PC-9 (cell line): Measurements from ENCODE around the gene CCDC66. TPM values are rescaled to one million over a fixed set of nuclear protein-coding genes. Genes with fewer than 3 reads are reported as not detected.

Experiments used
- BruUV-seq: library from RNA; stranded (reverse); fragments of 400-500 nt; replicated peaks from 2 replicates; lab custom pipeline; 2021; lab: Mats Ljungman, UMichigan
- CTCF ChIA-PET: fragments of 300-600 bp; sonication (Branson Sonifier 250); formaldehyde crosslinking; loops from one replicate; lab custom pipeline; 2022; ENCODE audit warnings: antibody characterized with exemption; lab: Charles Lee
- POLR2A ChIA-PET: fragments of 300-600 bp; sonication (Branson Sonifier 250); formaldehyde crosslinking; loops from one replicate; lab custom pipeline; 2022; ENCODE audit warnings: antibody characterized with exemption; ENCODE audit not compliant: unreplicated experiment; lab: Charles Lee
- DNase-seq, 2 experiments: peaks; one replicate each; pipeline versions ENCODE4 v3.0.0 to v3.0.0-alpha.2; 2015 to 2022; ENCODE audit warnings: mixed read lengths in 1 of 2
- H2AFZ ChIP-seq: fragments of 200-600 bp; sonication (generic); 2 replicates; pipeline ENCODE4 v1.8.1; 2017; ENCODE audit warnings: antibody characterized with exemption
- H3F3A ChIP-seq: fragments of 200-600 bp; sonication (generic); 2 replicates; pipeline ENCODE4 v1.8.1; 2017; ENCODE audit warnings: antibody characterized with exemption, mild to moderate bottlenecking, low read depth; ENCODE audit not compliant: insufficient read depth
- H3K27ac ChIP-seq: fragments of 200-600 bp; sonication (generic); 2 replicates; pipeline ENCODE4 v1.6.1; 2016; ENCODE audit warnings: mixed run types
- H3K27me3 ChIP-seq: fragments of 200-600 bp; sonication (generic); 2 replicates; pipeline ENCODE4 v1.6.1; 2016; ENCODE audit warnings: low read depth, mixed run types; ENCODE audit not compliant: insufficient read depth
- H3K36me3 ChIP-seq: fragments of 200-600 bp; sonication (generic); 2 replicates; pipeline ENCODE4 v1.6.1; 2016; ENCODE audit warnings: low read depth, mixed run types
- H3K4me1 ChIP-seq: fragments of 200-600 bp; sonication (generic); replicated peaks from 2 replicates; pipeline ENCODE4 v1.6.1; 2016; ENCODE audit warnings: mixed run types; ENCODE audit not compliant: insufficient read depth
- H3K4me2 ChIP-seq: fragments of 200-600 bp; sonication (generic); 2 replicates; pipeline ENCODE4 v1.6.1; 2017; ENCODE audit warnings: mixed run types
- H3K4me3 ChIP-seq: fragments of 200-600 bp; sonication (generic); 2 replicates; pipeline ENCODE4 v1.6.1; 2016; ENCODE audit warnings: mixed run types
- H3K79me2 ChIP-seq: fragments of 200-600 bp; sonication (generic); 2 replicates; pipeline ENCODE4 v1.6.1; 2017; ENCODE audit warnings: low read depth, mixed run types
- H3K9me2 ChIP-seq: fragments of 200-600 bp; sonication (generic); 2 replicates; pipeline ENCODE4 v1.8.1; 2017; ENCODE audit warnings: mild to moderate bottlenecking; ENCODE audit not compliant: insufficient read depth
- H3K9me3 ChIP-seq: fragments of 200-600 bp; sonication (generic); 2 replicates; pipeline ENCODE4 v1.8.1; 2016; ENCODE audit warnings: low read depth; ENCODE audit not compliant: insufficient read depth
- H4K20me1 ChIP-seq: fragments of 200-600 bp; sonication (generic); 2 replicates; pipeline ENCODE4 v1.8.1; 2017; ENCODE audit not compliant: insufficient read depth
- CTCF ChIP-seq: fragments of 200-600 bp; sonication (generic); conservative IDR thresholded peaks from 2 replicates; pipeline ENCODE4 v1.6.1; 2017; ENCODE audit warnings: mixed run types, antibody characterized with exemption, mild to moderate bottlenecking, moderate library complexity
- EZH2 ChIP-seq: fragments of 200-600 bp; sonication (generic); IDR thresholded peaks from 2 replicates; pipeline ENCODE4 v1.8.0; 2017; ENCODE audit warnings: antibody characterized with exemption, low read depth
- intact Hi-C: fragments of 100-400 bp; cut with micrococcal nuclease; formaldehyde crosslinking; loops from one replicate; pipeline ENCODE4 v1.10.0; 2022; ENCODE audit not compliant: unreplicated experiment
- total RNA-seq: library from RNA; stranded (reverse); gene quantifications from 2 replicates; pipeline ENCODE4 v1.2.3, GENCODE V29; 2021

CCDC66 gene
- total RNA-seq, 1 experiment from 2014 or later, result 22.3 TPM

- BruUV-seq, result no TSS peak
- Histone ChIP-seq H3K36me3 (peaks cover 24% of the 10 kb centered on the region; the same call in 1 of the 2 replicates), H3K4me2 (no peak overlapping the region), H4K20me1 (peaks cover 6% of the 10 kb centered on the region), H3K9me3 (no peaks in the 10 kb centered on the region), H2AFZ (no peak overlapping the region), H3K79me2 (0 out of 2 replicates have a peak, but pooled peaks cover 7% of the 10 kb centered on the region), H3F3A (no peaks in the 10 kb centered on the region; the same call in 1 of the 2 replicates), H3K27ac (no peak overlapping the region), H3K4me3 (no peak overlapping the region), H3K4me1 (no peaks in the 10 kb centered on the region), H3K27me3 (no peaks in the 10 kb centered on the region), H3K9me2 (no peaks in the 10 kb centered on the region)
- intact Hi-C loops, result no loop called here
- TF ChIP-seq EZH2, result no peak
- TF ChIP-seq CTCF, result no peak
- ChIA-PET CTCF (no interaction called here), POLR2A (no interaction called here)
- no peak for DNase-seq
These were observed 98.7 kb downstream of the CCDC66 start for GRCh38 chr3:56655709-56656108.

- Histone ChIP-seq H3K9me3 (no peaks in the 10 kb centered on the region), H3K9me2 (no peaks in the 10 kb centered on the region), H3K4me1 (no peaks in the 10 kb centered on the region), H3K36me3 (peaks cover 35% of the 10 kb centered on the region), H3K4me3 (no peak overlapping the region), H3K27ac (no peak overlapping the region), H3K27me3 (no peaks in the 10 kb centered on the region), H3K79me2 (no peaks in the 10 kb centered on the region), H3F3A (0 out of 2 replicates have a peak, but pooled peaks cover 4% of the 10 kb centered on the region), H4K20me1 (no peaks in the 10 kb centered on the region), H3K4me2 (no peak overlapping the region), H2AFZ (no peak overlapping the region)
- ChIA-PET POLR2A (interaction anchor here (0.7 kb wide), 1 partner anchor 259 kb away, joined by 6 read pairs; no protein-coding TSS in a partner anchor), CTCF (no interaction called here)
- TF ChIP-seq EZH2 (no peak), CTCF (no peak)
- intact Hi-C loops, result no loop called here
- DNase-seq, result no peak
- BruUV-seq, result no TSS peak
These were observed 107.8 kb downstream of the CCDC66 start for GRCh38 chr3:56664823-56665222.

- Histone ChIP-seq H3K4me1 (no peaks in the 10 kb centered on the region), H3F3A (0 out of 2 replicates have a peak, but pooled peaks cover 4% of the 10 kb centered on the region), H3K27ac (no peak overlapping the region), H3K9me3 (no peaks in the 10 kb centered on the region), H3K27me3 (no peaks in the 10 kb centered on the region), H3K4me3 (no peak overlapping the region), H3K79me2 (0 out of 2 replicates have a peak, but pooled peaks cover 3% of the 10 kb centered on the region), H4K20me1 (no peaks in the 10 kb centered on the region), H3K4me2 (no peak overlapping the region), H3K9me2 (no peaks in the 10 kb centered on the region), H2AFZ (no peak overlapping the region), H3K36me3 (peaks cover 26% of the 10 kb centered on the region)
- ChIA-PET POLR2A (no interaction called here), CTCF (no interaction called here)
- no TSS peak for BruUV-seq
- intact Hi-C loops, result no loop called here
- DNase-seq, result no peak
- TF ChIP-seq EZH2, result no peak
- TF ChIP-seq CTCF, result no peak
These were observed 111.1 kb downstream of the CCDC66 start for GRCh38 chr3:56667973-56668579.

Other genes starting within 250 kb of the CCDC66 start
- 0.75 and 1.4 TPM in 2 replicates for gene ERC2, start 88.7 kb upstream of the CCDC66 start, total RNA-seq
- 47.1 and 55.1 TPM in 2 replicates for gene TASOR, start 126.1 kb downstream of the CCDC66 start, total RNA-seq
- gene ARHGEF3, start 244.8 kb downstream of the CCDC66 start, total RNA-seq, result 44.6 and 49.2 TPM in 2 replicates